Measurements from ENCODE around the gene TGM1. TPM values are rescaled to one million over a fixed set of nuclear protein-coding genes. Genes with fewer than 3 reads are reported as not detected.
"Not testable (repeated sequence)": the region's sequence is repeated elsewhere in the genome, so short reads cannot be mapped to it uniquely, and the experiment has no call there.

Gene TGM1
- total RNA-seq, 1 donor from 2014 or later, result 4.1 TPM

GRCh38 chr14:24251880-24252288 is 11.1 kb downstream of the TGM1 start:
- Mint-ChIP-seq H3K4me1 (ENCODE audit: low read depth) (peaks cover 43% of the 10 kb centered on the region), H3K27me3 (ENCODE audit: insufficient read depth) (no peaks in the 10 kb centered on the region), H3K9me3 (no peaks in the 10 kb centered on the region), H3K27ac (no peak overlapping the region), H3K4me3 (no peak overlapping the region), H3K36me3 (ENCODE audit: low read depth) (peaks cover 19% of the 10 kb centered on the region)
- intact Hi-C loops (cut with micrococcal nuclease), result no loop called here
- no peak for DNase-seq (ENCODE audit: low spot score)

- no peaks in the 10 kb centered on the region for H3K27me3 Mint-ChIP-seq (ENCODE audit: insufficient read depth)
- peak overlapping the region; percentile 61 for H3K27ac Mint-ChIP-seq
- H3K4me1 Mint-ChIP-seq (ENCODE audit: low read depth), result peaks cover 46% of the 10 kb centered on the region
- H3K36me3 Mint-ChIP-seq (ENCODE audit: low read depth), result peaks cover 21% of the 10 kb centered on the region
- intact Hi-C loops (cut with micrococcal nuclease), result no loop called here
- H3K9me3 Mint-ChIP-seq, result no peaks in the 10 kb centered on the region
- peak overlapping the region; percentile 40 for H3K4me3 Mint-ChIP-seq
- no peak for DNase-seq (ENCODE audit: low spot score)
Observed at GRCh38 chr14:24250354-24250753, 12.6 kb downstream of the TGM1 start.

GRCh38 chr14:24249230-24250021 is 13.6 kb downstream of the TGM1 start:
- Mint-ChIP-seq H3K27ac (peak overlapping the region; percentile 61), H3K4me1 (ENCODE audit: low read depth) (peaks cover 51% of the 10 kb centered on the region), H3K4me3 (peak overlapping the region; percentile 41), H3K36me3 (ENCODE audit: low read depth) (peaks cover 18% of the 10 kb centered on the region), H3K9me3 (no peaks in the 10 kb centered on the region), H3K27me3 (ENCODE audit: insufficient read depth) (no peaks in the 10 kb centered on the region)
- intact Hi-C loops (cut with micrococcal nuclease), result no loop called here
- DNase-seq (ENCODE audit: low spot score), result no peak

- peak overlapping the region; percentile 67 for H3K27ac Mint-ChIP-seq
- DNase-seq (ENCODE audit: low spot score), result no peak
- H3K9me3 Mint-ChIP-seq, result no peaks in the 10 kb centered on the region
Observed at GRCh38 chr14:24247422-24247821, 15.6 kb downstream of the TGM1 start.

GRCh38 chr14:24246765-24247212 is 16.2 kb downstream of the TGM1 start:
- Mint-ChIP-seq H3K9me3 (no peaks in the 10 kb centered on the region), H3K27ac (peak overlapping the region; percentile 93), H3K4me3 (peak overlapping the region; percentile 74), H3K27me3 (ENCODE audit: insufficient read depth) (no peaks in the 10 kb centered on the region), H3K4me1 (ENCODE audit: low read depth) (peaks cover 63% of the 10 kb centered on the region), H3K36me3 (ENCODE audit: low read depth) (peaks cover 18% of the 10 kb centered on the region)
- intact Hi-C loops (cut with micrococcal nuclease), result no loop called here
- peak; percentile 35 for DNase-seq (ENCODE audit: low spot score)

More at GRCh38 chr14:24247422-24247821, 15.6 kb downstream of the TGM1 start:
- Mint-ChIP-seq H3K4me1 (ENCODE audit: low read depth) (peaks cover 63% of the 10 kb centered on the region), H3K27me3 (ENCODE audit: insufficient read depth) (no peaks in the 10 kb centered on the region), H3K36me3 (ENCODE audit: low read depth) (peaks cover 18% of the 10 kb centered on the region), H3K4me3 (peak overlapping the region; percentile 28)
- intact Hi-C loops (cut with micrococcal nuclease), result no loop called here

- H3K27me3 Mint-ChIP-seq (ENCODE audit: insufficient read depth); intact Hi-C loops (cut with micrococcal nuclease); H3K27ac Mint-ChIP-seq; DNase-seq (ENCODE audit: low spot score); H3K9me3 Mint-ChIP-seq: not testable (repeated sequence)
- Mint-ChIP-seq H3K4me3 (peak overlapping the region; percentile 29), H3K36me3 (ENCODE audit: low read depth) (peaks cover 25% of the 10 kb centered on the region), H3K4me1 (ENCODE audit: low read depth) (peaks cover 57% of the 10 kb centered on the region)
Observed at GRCh38 chr14:24245350-24245749, 17.6 kb downstream of the TGM1 start.

- Mint-ChIP-seq H3K4me1 (ENCODE audit: low read depth) (peaks cover 63% of the 10 kb centered on the region), H3K9me3 (no peaks in the 10 kb centered on the region), H3K27ac (peak overlapping the region; percentile 99), H3K4me3 (peak overlapping the region; percentile 96), H3K36me3 (ENCODE audit: low read depth) (peaks cover 34% of the 10 kb centered on the region), H3K27me3 (ENCODE audit: insufficient read depth) (no peaks in the 10 kb centered on the region)
- intact Hi-C loops (cut with micrococcal nuclease), result loop anchor here (1.0 to 2.0 kb wide), 5 partner anchors 45 to 229 kb away; partner anchors contain the start of gene IPO4
- no peak for DNase-seq (ENCODE audit: low spot score)
Observed at GRCh38 chr14:24243336-24243836, 19.6 kb downstream of the TGM1 start.

GRCh38 chr14:24241829-24242443 is 21.0 kb downstream of the TGM1 start:
- DNase-seq (ENCODE audit: low spot score), result peak; percentile 93
- no peaks in the 10 kb centered on the region for H3K9me3 Mint-ChIP-seq
- peaks cover 58% of the 10 kb centered on the region for H3K4me1 Mint-ChIP-seq (ENCODE audit: low read depth)
- peaks cover 39% of the 10 kb centered on the region for H3K36me3 Mint-ChIP-seq (ENCODE audit: low read depth)
- no peaks in the 10 kb centered on the region for H3K27me3 Mint-ChIP-seq (ENCODE audit: insufficient read depth)
- H3K4me3 Mint-ChIP-seq, result peak overlapping the region; percentile 96
- intact Hi-C loops (cut with micrococcal nuclease), result loop anchor here (1.0 to 2.0 kb wide), 12 partner anchors 10 to 227 kb away; partner anchors contain the start of genes DCAF11, GMPR2, IPO4 and IRF9
- peak overlapping the region; percentile 99 for H3K27ac Mint-ChIP-seq

- intact Hi-C loops (cut with micrococcal nuclease), result no loop called here
- peak overlapping the region; percentile 96 for H3K4me3 Mint-ChIP-seq
- no peaks in the 10 kb centered on the region for H3K27me3 Mint-ChIP-seq (ENCODE audit: insufficient read depth)
- H3K9me3 Mint-ChIP-seq, result no peaks in the 10 kb centered on the region
- H3K27ac Mint-ChIP-seq, result peak overlapping the region; percentile 50
- no peak for DNase-seq (ENCODE audit: low spot score)
- H3K4me1 Mint-ChIP-seq (ENCODE audit: low read depth), result peaks cover 64% of the 10 kb centered on the region
- H3K36me3 Mint-ChIP-seq (ENCODE audit: low read depth), result peaks cover 51% of the 10 kb centered on the region
Observed at GRCh38 chr14:24240110-24240918, 22.7 kb downstream of the TGM1 start.

- peak overlapping the region; percentile 64 for H3K4me3 Mint-ChIP-seq
- H3K27me3 Mint-ChIP-seq (ENCODE audit: insufficient read depth), result no peaks in the 10 kb centered on the region
- DNase-seq (ENCODE audit: low spot score), result no peak
- no peaks in the 10 kb centered on the region for H3K9me3 Mint-ChIP-seq
- intact Hi-C loops (cut with micrococcal nuclease), result loop anchor here (10.0 kb wide), 1 partner anchor 1144 kb away; the partner anchor contains the start of genes ACIN1 and C14orf119
- peaks cover 72% of the 10 kb centered on the region for H3K4me1 Mint-ChIP-seq (ENCODE audit: low read depth)
- peak overlapping the region; percentile 22 for H3K27ac Mint-ChIP-seq
- peaks cover 59% of the 10 kb centered on the region for H3K36me3 Mint-ChIP-seq (ENCODE audit: low read depth)
Observed at GRCh38 chr14:24238527-24239037, 24.4 kb downstream of the TGM1 start.

GRCh38 chr14:24238123-24238522 is 24.9 kb downstream of the TGM1 start:
- no peaks in the 10 kb centered on the region for H3K27me3 Mint-ChIP-seq (ENCODE audit: insufficient read depth)
- H3K9me3 Mint-ChIP-seq, result no peaks in the 10 kb centered on the region
- peak overlapping the region; percentile 22 for H3K27ac Mint-ChIP-seq

GRCh38 chr14:24237463-24237955 is 25.5 kb downstream of the TGM1 start:
- H3K36me3 Mint-ChIP-seq (ENCODE audit: low read depth), result peaks cover 59% of the 10 kb centered on the region
- peaks cover 71% of the 10 kb centered on the region for H3K4me1 Mint-ChIP-seq (ENCODE audit: low read depth)
- no peak for DNase-seq (ENCODE audit: low spot score)
- H3K4me3 Mint-ChIP-seq, result no peak overlapping the region
- H3K27me3 Mint-ChIP-seq (ENCODE audit: insufficient read depth), result no peaks in the 10 kb centered on the region
- H3K9me3 Mint-ChIP-seq, result no peaks in the 10 kb centered on the region
- intact Hi-C loops (cut with micrococcal nuclease), result loop anchor here (10.0 kb wide), 1 partner anchor 1143 kb away; the partner anchor contains the start of genes ACIN1 and C14orf119
- no peak overlapping the region for H3K27ac Mint-ChIP-seq

More at GRCh38 chr14:24238123-24238522, 24.9 kb downstream of the TGM1 start:
- intact Hi-C loops (cut with micrococcal nuclease), result loop anchor here (10.0 kb wide), 1 partner anchor 1143 kb away; the partner anchor contains the start of genes ACIN1 and C14orf119
- Mint-ChIP-seq H3K36me3 (ENCODE audit: low read depth) (peaks cover 59% of the 10 kb centered on the region), H3K4me3 (peak overlapping the region; percentile 17), H3K4me1 (ENCODE audit: low read depth) (peaks cover 72% of the 10 kb centered on the region)
- DNase-seq (ENCODE audit: low spot score), result no peak

All from activated T-helper 1 cell treated with anti-CD3 and anti-CD28 coated beads, Interleukin-12 subunit alpha, Interleukin-12 subunit beta, Interleukin-2, Interleukin-4 antibody, amounts not matched to agents 30 ng/mL and 10 ng/mL and 1 ng/mL, durations not matched to agents 14 hours and 24 hours and 36 hours (primary cell).